NCI-H748 (cell line): ENCODE results near the gene TBC1D2B.

Source experiments
- DNase-seq: peaks from one replicate; lab custom pipeline; 2025; ENCODE audit not compliant: unreplicated experiment; lab: John Stamatoyannopoulos, UW

Gene TBC1D2B

DNA sequence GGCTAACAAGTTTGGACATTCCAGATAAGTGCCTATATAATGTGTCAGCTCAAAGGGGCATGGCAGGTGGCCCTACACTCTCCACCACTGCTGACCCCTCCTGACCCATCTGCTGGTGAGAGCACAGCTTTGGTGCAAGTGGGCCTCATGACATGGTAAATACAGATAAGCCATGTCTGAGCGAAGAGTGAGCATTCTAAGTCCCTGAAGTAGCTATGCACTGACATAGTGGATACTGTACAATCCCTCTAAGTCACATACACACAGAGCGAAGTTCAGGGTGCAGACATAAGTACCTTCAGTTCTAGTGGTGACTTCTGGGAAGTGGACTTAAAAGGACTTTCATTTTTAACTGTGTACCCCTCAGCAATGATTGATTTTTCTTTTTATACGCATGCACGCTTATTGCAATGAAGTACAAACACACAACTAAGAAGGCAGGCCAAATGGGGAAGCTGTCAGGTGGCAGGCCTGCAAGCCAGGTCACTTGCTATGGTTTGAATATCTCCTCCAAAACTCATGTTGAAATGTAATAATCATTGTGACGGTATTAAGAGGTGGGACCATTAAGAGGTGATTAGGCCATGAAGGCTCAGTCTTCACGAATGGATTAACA is 41.5 kb downstream of the TBC1D2B start:
- no peak for DNase-seq

DNA sequence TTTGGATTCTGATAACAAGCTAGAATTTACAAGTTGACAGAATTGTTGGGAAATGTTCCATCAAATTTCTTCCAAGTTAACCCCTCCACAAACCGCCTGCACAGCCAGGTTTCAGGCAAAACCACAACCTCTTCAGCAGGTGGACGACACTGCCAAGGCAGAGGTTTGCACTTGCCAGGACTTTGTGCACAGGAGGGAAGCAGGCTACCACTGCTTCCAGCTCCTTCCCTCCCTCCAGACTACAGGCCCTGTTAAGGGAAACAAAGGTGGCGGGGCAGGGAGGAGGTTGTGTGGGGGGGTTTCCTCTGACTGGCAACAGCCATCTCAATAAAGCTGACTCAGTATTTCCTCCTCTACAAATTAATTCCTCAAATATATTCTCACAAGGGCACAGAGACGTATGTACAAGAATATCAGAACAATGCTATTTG is 42.2 kb downstream of the TBC1D2B start:
- no peak for DNase-seq

DNA sequence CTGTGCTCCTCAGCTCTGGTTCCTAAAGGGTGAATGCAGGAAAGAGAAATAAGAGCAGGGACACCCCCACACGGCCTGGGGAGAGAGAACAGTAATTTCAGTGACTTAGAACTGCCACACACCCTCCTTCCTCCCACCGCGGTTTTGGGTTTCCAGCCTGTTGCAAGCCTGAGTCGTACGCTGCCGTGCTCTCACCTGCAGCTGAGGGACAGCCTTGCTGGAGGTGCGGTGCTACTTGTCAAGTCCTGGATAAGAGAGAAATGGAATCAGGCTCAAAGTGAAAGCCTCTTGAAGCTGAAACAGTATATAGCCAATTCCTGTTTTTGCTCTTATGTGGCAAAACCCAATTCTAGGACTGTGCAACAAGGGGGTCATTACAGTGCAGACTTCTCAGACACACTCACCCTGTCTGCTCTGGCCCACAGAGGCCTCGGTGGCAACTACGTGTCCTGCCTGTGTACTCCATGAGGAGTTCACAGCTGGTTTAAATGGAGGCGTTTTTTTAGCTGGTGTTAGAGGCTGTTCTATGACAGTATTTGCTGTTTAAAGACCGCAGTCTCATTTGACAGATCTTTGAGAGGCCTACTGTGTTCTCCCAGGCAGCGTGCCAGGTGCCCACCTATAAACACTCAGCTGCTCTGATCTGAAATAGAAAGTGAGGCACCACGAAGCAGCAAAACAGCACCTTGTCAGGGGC is 42.9 kb downstream of the TBC1D2B start:
- DNase-seq, result no peak

DNA sequence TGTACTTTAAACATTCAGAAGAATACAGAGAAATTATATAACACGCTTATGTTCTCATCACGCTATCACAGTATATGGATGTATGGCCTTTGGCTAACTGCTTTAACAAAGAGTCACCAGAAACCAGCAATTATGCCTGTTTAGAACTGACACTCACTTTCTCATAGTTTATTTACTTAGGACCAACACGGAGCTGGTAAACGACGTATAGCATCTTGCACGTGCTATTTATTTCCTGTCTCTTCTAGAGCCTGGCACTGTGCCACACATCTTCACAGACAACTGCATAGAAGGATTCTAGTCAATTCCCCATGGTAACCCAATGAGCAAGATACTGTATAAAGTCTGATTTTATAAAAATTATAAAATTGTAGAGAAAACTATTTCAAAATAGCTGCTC is 43.6 kb downstream of the TBC1D2B start:
- DNase-seq, result peak; percentile 87

DNA sequence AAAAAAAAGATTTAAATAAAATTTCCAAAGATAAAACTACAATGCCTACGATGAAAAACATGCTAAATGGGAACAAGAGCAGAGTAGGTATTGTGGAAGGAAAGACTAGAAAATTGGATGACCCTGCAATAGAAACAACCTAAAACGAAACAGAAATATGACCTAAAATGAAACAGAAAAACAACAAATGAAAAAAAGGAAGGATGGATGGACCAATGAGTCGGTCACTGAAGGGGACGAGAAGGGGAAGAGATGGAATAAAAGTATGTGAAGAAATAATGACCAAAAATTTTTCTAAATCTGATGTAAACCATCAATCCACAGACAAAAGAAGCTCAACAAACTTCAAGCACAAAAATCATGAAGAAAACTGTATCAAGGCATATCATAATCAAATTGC is 44.8 kb downstream of the TBC1D2B start:
- no peak for DNase-seq

DNA sequence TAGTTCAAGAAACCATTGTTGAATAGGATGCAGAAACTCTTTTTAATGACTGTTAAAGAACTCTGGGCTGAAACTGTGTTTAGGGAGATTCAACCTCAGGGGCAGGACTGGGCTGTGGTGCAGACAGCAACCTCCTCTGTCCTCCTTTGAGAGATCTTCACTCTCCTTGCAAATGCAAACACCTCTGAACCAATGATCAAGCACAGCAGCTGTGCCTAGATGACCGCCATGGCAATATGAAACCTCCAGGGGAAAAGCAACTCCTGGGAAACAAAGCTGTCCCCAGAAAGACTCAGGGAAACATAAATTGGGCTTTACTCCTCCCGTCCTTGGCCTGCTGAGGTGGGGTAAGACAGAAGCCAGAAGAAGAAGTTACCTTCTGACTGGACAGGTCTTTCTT is 52.6 kb downstream of the TBC1D2B start:
- no peak for DNase-seq

DNA sequence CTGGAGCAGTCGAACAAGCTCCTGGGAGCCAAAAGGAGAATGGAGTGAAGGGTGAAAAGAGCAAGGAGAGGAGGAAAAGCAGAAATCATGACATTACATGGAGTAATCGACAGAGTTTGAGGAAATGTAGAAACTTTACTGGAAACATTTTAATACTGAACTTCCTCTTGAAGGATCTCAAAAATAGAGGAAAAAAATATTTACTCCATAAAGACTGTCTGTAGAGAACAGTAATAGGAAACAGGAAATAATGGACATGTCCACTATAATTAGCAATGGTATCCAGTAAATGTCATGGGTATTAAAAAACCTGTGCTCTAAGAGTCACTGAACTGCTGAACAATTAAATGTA is 53.0 kb downstream of the TBC1D2B start:
- DNase-seq, result no peak

DNA sequence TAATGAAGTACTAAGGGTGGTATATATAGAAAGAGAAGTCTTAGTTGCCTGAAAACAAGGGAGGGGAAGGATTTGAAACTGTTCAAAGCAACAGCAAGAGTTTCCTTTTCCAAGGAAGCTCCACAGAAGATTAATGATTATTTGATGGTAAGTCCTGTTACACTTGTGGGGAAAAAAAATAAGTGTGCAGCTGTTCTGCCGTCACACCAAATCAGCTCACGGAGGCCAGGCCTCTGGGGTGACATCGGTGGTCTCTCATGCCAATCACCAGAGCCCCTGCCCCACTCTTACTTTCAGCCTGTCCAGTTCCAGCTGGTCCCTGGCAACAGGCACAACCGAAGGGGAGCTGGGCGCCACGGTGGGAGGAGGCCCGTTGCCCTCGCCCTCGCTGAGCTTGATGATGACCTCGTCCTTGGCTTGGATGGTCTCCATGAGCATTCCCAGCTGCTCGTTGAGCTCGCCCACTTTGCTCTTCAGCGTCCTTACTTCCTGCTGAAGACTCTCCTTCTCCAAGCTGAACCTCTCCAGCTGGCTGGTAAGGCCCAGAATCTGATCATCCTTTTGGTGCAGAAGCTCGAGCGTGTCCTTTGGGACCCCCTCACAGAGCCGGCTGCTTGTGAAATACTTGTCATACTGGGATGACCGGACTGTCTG is 53.5 kb downstream of the TBC1D2B start:
- DNase-seq, result no peak

DNA sequence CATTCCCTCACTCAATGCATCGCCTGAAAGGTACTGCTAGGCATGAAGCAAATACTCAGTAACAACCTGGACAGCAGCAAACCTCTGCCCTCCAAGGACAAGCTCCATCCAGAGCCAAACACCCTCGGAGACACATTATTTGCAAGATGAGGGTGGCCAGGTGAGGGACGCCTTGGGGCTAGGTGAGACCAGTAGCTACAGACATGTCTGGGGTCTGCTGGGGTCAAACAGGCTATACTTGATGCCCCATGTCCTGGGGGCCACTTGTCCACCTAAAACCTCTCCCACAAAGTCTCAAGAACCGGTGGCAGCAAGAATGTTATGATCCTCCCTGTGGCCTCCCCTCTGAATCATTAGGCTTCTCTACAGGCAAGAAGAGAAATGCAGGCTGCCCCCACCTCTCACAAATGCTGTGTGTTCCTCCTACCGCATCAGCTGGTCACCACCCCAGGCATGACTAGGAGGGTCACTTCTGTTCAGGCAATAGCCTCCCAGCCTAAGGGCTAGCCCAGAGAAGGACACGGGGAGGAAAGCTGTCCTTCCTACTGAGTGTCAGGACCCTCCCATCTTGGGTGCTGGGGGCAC is 54.3 kb downstream of the TBC1D2B start:
- DNase-seq, result no peak

DNA sequence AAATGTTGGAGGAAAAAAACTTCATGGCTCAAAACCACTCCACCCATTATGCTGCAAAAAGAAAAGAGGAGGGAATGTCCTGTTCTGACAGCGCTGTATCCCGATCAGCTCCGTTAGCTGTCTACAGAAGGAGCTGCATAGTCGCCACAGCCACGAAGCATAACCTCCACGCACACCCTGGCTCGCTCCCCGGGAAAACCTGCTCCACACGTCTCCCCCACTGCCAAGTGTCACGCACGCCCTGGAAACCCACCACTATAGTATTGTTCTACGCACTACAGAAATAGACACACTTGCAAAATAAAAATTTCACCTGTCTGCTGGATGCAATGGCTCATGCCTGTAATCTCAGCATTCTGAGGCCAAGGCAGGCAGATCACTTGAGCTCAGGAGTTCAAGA is 55.8 kb downstream of the TBC1D2B start:
- DNase-seq, result no peak

DNA sequence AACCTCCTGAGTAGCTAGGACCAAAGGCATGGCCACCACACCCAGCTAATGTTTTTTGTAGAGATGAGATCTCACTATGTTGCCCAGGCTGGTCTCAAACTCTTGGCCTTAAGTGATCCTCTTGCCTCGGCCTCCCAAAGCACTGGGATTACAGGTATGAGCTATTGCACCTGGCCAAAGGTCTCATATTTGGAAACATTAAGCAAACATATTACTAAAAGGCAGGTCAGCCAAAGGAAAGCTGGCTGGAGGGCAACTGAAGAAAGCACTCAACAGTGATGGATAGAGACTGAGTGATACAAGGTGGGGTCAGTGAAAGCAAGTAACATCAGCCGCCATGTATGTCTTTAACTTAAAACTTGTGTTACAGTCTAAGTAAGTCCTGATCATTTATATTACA is 57.5 kb downstream of the TBC1D2B start:
- no peak for DNase-seq

DNA sequence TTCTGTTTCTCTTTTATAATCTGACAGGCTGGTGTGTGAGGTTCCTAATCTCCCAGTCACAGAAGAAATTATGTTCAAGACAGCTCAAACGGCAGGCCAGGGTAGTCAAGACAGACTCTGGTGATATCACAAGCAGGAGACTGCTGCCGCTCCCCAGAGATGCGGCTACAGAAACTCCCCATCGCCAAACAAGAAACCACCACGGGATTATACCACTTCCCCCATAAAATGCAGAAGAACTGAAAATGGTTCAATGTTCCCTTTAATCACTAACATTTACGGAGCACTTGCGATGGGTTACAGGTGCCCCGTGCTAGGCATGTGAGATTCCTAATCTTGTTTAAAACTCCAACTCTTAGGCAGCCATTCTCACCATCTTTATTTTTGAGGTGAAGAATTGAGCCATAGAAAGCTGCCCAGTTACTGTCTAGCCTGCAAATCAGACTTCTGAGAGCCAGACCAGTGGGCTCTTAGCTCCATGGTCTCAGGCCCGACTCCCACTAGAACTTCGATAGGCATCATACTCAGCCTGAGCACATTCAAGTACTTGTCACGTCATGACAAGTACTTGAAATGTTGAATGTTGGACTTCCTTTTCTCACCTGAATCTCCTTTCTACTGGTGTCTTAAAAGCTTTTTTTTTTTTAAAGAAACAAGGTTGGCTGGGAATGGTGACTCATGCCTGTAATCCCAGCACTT is 58.4 kb downstream of the TBC1D2B start:
- DNase-seq, result no peak

DNA sequence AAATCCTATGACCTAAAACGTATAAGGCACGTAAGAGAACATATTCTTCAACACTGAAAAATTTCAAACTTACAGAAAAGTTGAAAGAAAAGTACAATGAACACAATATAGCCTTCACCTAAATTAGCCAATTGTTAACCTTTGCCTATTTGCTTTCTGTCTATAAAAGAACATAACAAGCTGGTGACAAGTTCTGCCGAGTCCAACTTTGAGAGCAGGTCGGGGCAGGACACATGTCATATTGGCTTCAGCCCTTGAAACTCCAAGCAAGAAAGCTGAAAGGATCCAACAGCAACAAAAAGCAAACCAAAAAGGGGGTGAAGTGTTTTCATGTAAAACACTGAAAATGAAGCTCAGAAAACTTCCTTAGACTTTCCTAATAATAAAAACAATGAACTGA is 59.1 kb downstream of the TBC1D2B start:
- no peak for DNase-seq

DNA sequence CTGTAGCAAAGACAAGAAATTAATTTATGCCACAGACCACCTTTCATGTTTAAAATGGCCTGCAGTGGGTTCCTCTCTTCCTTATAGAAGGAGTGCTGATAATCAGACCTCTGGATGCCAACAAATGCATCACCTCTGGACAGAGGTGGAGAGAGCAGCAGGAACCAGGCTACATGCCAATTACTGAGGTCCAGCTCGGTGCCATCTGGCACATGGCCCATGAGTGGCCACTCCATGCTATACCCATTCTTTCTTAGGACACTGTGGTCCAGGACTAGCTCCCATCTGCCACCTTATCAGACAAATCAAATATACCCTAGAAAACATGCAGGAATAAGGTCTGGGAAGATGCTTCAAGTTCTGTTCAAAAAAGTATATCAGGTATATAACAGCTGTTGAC is 60.7 kb downstream of the TBC1D2B start:
- no peak for DNase-seq

DNA sequence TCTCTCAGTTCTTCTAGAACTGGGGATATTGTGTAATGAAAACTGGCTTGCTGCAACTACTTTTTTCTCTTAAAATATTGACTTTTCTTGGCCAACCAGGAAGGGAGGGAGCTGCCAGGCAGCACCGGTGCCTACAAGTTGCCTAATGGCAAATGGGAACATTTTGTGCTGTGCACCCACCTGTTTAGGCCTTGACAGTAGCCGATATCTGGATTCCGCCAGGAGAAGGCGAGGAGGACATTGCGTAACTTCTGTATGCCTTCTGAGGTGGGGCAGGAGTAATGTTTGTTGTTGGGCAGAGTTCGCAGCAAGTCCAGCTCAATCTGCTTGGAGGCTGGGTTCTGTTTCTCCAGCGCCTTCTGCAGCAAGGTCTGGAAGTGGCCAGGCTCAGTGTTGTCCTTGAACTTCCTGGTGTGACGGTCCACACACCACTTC is 64.9 kb downstream of the TBC1D2B start:
- no peak for DNase-seq

DNA sequence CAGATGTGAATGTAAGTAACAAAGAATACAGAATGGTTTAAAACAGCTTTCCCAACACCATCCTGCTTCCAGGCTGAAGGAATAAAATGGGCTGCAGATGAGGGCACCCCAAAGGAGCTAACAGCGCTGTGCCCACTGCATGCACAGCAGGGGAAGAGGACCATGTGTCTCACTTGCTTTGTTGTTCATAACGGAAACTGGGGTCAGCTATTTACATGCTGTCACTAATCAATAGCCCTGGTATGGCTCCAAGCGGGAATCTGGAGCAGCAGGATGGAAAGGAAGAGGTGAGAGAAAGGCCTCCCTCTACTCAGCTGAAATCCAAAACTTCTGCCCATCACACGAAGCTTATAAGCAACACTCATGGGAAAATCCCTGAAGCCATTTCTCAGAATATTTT is 67.4 kb downstream of the TBC1D2B start:
- DNase-seq, result no peak

DNA sequence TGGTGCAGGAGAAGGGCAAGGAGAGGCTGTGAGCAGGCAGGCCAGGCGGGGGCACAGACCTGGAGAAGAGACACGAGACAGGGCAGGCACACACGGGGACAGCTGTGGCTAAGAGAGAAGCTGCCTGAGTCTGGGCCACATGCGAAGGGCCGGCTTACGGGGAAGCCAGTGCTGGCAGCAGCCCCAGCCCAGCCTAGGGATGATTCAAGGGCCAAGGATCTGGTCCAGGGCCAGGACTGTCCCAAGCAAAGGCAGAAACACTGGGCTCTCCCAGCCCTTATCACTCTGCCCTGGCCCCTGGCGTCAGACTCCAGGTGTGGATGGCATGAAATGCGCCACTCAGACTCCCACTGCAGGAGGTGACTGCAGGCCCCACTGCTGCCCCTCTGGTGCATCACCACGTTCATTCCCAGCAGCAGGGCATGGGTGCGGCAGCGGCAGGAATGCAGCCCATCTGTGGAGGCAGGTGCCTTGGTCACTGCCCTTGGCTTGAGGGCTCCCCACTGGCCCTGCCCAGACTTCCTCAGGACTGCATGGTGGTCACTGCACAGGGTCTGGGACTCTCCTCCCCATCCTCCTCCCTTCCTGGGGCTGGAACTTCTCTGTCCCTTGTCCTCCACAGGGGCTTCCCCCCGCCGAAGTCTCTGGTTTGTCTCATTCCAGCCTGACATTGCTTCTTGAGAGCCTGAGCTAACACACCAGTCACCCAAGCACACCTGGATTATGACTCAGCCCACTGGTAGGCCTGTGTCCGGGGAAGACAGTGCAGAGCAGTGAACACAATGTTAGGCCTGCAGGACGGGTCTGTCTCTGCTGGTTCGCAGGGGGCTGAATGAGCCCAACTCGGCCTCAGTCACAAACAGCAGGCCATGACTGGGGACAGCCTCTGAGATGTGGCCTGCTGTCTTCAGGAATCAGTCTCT is 69.3 kb downstream of the TBC1D2B start:
- no peak for DNase-seq

DNA sequence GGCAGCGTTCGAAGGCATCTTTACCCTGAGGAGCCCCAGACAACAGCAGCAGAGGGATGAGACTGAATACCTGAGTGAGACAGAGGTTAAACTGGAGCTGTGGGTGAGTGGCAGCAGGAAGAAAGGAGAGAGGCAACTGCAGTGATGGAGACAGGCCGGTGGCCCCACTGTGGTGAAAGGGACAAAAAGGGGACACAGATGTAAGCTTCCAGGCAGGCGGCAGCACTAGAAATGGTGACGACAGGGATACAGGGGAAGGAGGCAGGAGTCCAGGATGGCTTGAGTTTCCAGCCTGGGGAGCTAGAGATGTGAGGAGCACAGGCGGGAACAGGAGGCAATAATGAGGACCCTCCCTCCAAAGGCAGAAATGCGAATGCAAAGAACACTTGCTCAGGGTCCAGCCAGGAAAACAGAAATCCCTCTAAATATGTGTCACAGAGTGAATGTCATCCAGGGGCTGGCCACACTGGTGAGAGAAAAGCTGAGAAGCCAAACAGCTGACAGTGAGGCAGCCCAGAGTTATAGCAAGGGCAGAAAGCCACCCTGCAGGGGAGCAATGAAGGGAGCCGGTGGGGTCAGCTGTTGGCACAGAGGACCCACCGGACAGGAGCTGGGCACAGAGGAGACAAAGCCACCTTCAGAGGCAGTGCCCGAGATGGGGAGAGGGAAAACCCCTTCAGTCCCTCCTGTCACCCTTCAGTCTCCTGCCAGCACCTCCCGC is 70.1 kb downstream of the TBC1D2B start:
- DNase-seq, result no peak

DNA sequence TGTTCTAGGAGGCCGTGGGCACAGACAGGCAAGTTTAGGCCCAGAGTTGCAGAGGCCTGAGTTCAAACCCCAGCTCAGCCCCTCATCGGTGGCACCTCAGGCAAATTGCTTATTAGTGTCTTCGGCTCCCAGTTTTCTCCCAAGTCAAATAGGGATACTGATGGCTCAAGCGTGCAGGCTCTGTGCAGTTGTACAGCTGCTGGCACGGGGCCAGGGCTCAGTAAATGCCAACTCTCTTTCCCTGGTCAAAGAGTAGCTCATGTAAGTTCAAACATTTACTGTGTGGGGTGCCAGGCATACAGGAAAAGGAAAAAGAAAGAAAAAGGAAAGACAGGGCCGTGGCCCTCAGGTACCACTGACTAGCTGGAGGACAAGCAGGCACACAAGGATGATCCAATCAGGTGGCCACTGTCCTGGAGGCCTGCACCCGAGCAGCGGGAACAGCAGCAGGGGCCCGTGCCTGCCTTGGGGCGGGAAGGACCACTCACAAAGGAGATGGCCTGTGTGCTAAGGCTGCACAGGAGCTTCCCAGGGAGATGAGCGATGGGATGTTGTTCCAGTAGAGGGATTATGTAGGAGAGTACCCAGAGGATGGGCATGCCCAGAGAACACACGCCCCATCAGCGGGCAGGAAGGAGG is 70.8 kb downstream of the TBC1D2B start:
- no peak for DNase-seq
